SK-N-SH (cell line): ENCODE data around the gene MS4A4A. TPM values are rescaled to one million over a fixed set of nuclear protein-coding genes. Genes with fewer than 3 reads are reported as not detected.

Experiments
- CTCF ChIA-PET: fragments of 300-600, 350-600 bp; formaldehyde crosslinking; extraction: SDS; loops from one replicate; lab custom pipeline; 2021; lab: Yijun Ruan, JAX
- POLR2A ChIA-PET: fragments of 350-600 bp; sonication (Branson Sonifier 250); formaldehyde crosslinking; extraction: SDS; loops from one replicate; lab custom pipeline; 2020; ENCODE audit warnings: antibody characterized with exemption, inconsistent platforms; lab: Yijun Ruan, JAX
- DNase-seq: peaks from one replicate; pipeline ENCODE4 v3.0.0; 2012
- H2AFZ ChIP-seq: fragments of 200-600 bp; sonication (generic); 2 replicates; pipeline ENCODE4 v1.8.1; 2016; ENCODE audit warnings: antibody characterized with exemption, mild to moderate bottlenecking, low read depth
- H3F3A ChIP-seq: fragments of 200-600 bp; sonication (generic); replicated peaks from 2 replicates; pipeline ENCODE3; 2016; ENCODE audit warnings: antibody characterized with exemption, mild to moderate bottlenecking; ENCODE audit not compliant: insufficient read depth
- H3K27ac ChIP-seq, 2 experiments: fragments of 200-500 bp in 1 of 2; fragments of 200-600 bp in 1 of 2; sonication (Bioruptor generic) in 1 of 2; sonication (generic), shearing (Covaris generic) in 1 of 2; 2 replicates each; pipeline versions ENCODE4 v1.5.1 to v1.6.1; 2014 to 2016; ENCODE audit warnings: low read depth in 2 of 2, inconsistent platforms in 1 of 2, low read length in 1 of 2, mild to moderate bottlenecking in 1 of 2, mixed read lengths in 1 of 2
- H3K27me3 ChIP-seq: fragments of 200-600 bp; sonication (generic), shearing (Covaris generic); 2 replicates; pipeline ENCODE4 v1.6.1; 2016; ENCODE audit warnings: mixed run types; ENCODE audit not compliant: insufficient read depth
- H3K36me3 ChIP-seq, 2 experiments: fragments of 200-500 bp in 1 of 2; fragments of 200-600 bp in 1 of 2; sonication (Bioruptor generic) in 1 of 2; sonication (generic) in 1 of 2; replicated peaks in 1 of 2; 2 replicates each; pipeline versions ENCODE3 to v1.5.1; 2014 to 2016; ENCODE audit warnings: low read length in 1 of 2, mild to moderate bottlenecking in 1 of 2; ENCODE audit not compliant: insufficient read depth in 2 of 2, control insufficient read depth in 1 of 2
- H3K4me1 ChIP-seq, 2 experiments: fragments of 200-500 bp in 1 of 2; fragments of 200-600 bp in 1 of 2; sonication (Bioruptor generic) in 1 of 2; sonication (generic), shearing (Covaris generic) in 1 of 2; 2 replicates each; pipeline versions ENCODE4 v1.5.1 to v1.6.1; 2014 to 2016; ENCODE audit warnings: low read depth in 1 of 2, low read length in 1 of 2, mixed run types in 1 of 2; ENCODE audit not compliant: insufficient read depth in 2 of 2, control insufficient read depth in 1 of 2
- H3K4me2 ChIP-seq: fragments of 200-600 bp; sonication (generic), shearing (Covaris generic); 2 replicates; pipeline ENCODE4 v1.6.1; 2017; ENCODE audit warnings: mixed run types
- H3K4me3 ChIP-seq, 2 experiments: fragments of 200-500 bp in 1 of 2; fragments of 200-600 bp in 1 of 2; sonication (Bioruptor generic) in 1 of 2; sonication (generic), shearing (Covaris generic) in 1 of 2; 2 replicates each; pipeline versions ENCODE4 v1.5.1 to v1.8.1; 2014 to 2016; ENCODE audit warnings: low read depth in 2 of 2, inconsistent platforms in 1 of 2, low read length in 1 of 2, mild to moderate bottlenecking in 1 of 2, mixed read lengths in 1 of 2, moderate library complexity in 1 of 2
- H3K79me2 ChIP-seq: fragments of 200-600 bp; sonication (generic); 2 replicates; pipeline ENCODE4 v1.8.1; 2017; ENCODE audit warnings: mild to moderate bottlenecking; ENCODE audit not compliant: insufficient read depth
- H3K9ac ChIP-seq: fragments of 200-600 bp; sonication (generic); 2 replicates; pipeline ENCODE4 v1.6.1; 2017; ENCODE audit warnings: mixed run types
- H3K9me2 ChIP-seq: fragments of 200-600 bp; sonication (generic); 2 replicates; pipeline ENCODE4 v1.6.1; 2017; ENCODE audit warnings: mixed run types
- H3K9me3 ChIP-seq: fragments of 200-600 bp; sonication (generic); 2 replicates; pipeline ENCODE4 v1.6.1; 2017; ENCODE audit warnings: mixed run types, mild to moderate bottlenecking, moderate library complexity
- H4K20me1 ChIP-seq: fragments of 200-600 bp; sonication (generic); 2 replicates; pipeline ENCODE4 v1.6.1; 2017; ENCODE audit warnings: mild to moderate bottlenecking, mixed run types; ENCODE audit not compliant: insufficient read depth
- CHD2 ChIP-seq: fragments of 150-350 bp; IDR thresholded peaks from 2 replicates; pipeline ENCODE4 v1.6.1; 2018; ENCODE audit warnings: low read length; ENCODE audit not compliant: partially characterized antibody
- EZH2phosphoT487 ChIP-seq: fragments of 200-600 bp; sonication (generic); IDR thresholded peaks from 2 replicates; pipeline ENCODE4 v1.6.1; 2017; ENCODE audit warnings: low read depth, mixed run types, mild to moderate bottlenecking, antibody characterized with exemption, moderate library complexity, borderline replicate concordance
- FOSL2 ChIP-seq: IDR thresholded peaks from 2 replicates; pipeline ENCODE4 v1.4.0; 2012; ENCODE audit warnings: low read depth, mild to moderate bottlenecking, moderate library complexity, borderline replicate concordance
- FOXJ3 ChIP-seq: sonication (generic); formaldehyde crosslinking; IDR thresholded peaks from 2 replicates; pipeline ENCODE4 v1.5.1; 2020; ENCODE audit warnings: mild to moderate bottlenecking, missing genetic modification reagents
- GABPA ChIP-seq: IDR thresholded peaks from 2 replicates; pipeline ENCODE4 v1.4.0; 2012; ENCODE audit warnings: low read depth, mild to moderate bottlenecking
- IRF3 ChIP-seq: fragments of 150-350 bp; IDR thresholded peaks from 2 replicates; pipeline ENCODE4 v1.6.1; 2016; ENCODE audit warnings: mild to moderate bottlenecking, low read depth, low read length
- JUND ChIP-seq: IDR thresholded peaks from 2 replicates; pipeline ENCODE4 v1.4.0; 2012
- MXI1 ChIP-seq: IDR thresholded peaks from 2 replicates; pipeline ENCODE4 v1.6.1; 2012; ENCODE audit warnings: mild to moderate bottlenecking, low read depth, low read length, improper control_type of control experiment
- NFIC ChIP-seq: IDR thresholded peaks from 2 replicates; pipeline ENCODE4 v1.4.0; 2012; ENCODE audit warnings: borderline replicate concordance
- NRF1 ChIP-seq: IDR thresholded peaks from 2 replicates; pipeline ENCODE4 v1.6.1; 2012; ENCODE audit warnings: low read depth, mild to moderate bottlenecking, low read length
- PBX3 ChIP-seq: IDR thresholded peaks from 2 replicates; pipeline ENCODE4; 2012
- RCOR1 ChIP-seq: fragments of 150-350 bp; IDR thresholded peaks from 2 replicates; pipeline ENCODE4 v1.6.1; 2017; ENCODE audit warnings: antibody characterized with exemption, low read length
- SIN3A ChIP-seq: IDR thresholded peaks from 2 replicates; pipeline ENCODE4 v1.6.1; 2012; ENCODE audit warnings: low read depth, mild to moderate bottlenecking, low read length, moderate library complexity, borderline replicate concordance
- SMC3 ChIP-seq: IDR thresholded peaks from 2 replicates; pipeline ENCODE4 v1.6.1; 2012; ENCODE audit warnings: low read depth, low read length, improper control_type of control experiment
- TAF1 ChIP-seq: IDR thresholded peaks from 2 replicates; pipeline ENCODE4 v1.6.1; 2012; ENCODE audit warnings: low read depth, mild to moderate bottlenecking, low read length, moderate library complexity, borderline replicate concordance
- USF1 ChIP-seq: IDR thresholded peaks from 2 replicates; pipeline ENCODE4 v1.4.0; 2012; ENCODE audit warnings: low read depth, borderline replicate concordance
- YY1 ChIP-seq: IDR thresholded peaks from 2 replicates; pipeline ENCODE4 v1.4.0; 2012; ENCODE audit warnings: low read depth, mild to moderate bottlenecking
- ZBTB33 ChIP-seq: IDR thresholded peaks from 2 replicates; pipeline ENCODE4 v1.4.0; 2012; ENCODE audit warnings: low read depth, borderline replicate concordance
- WGBS: methylation state at CpG from one replicate; pipeline ENCODE4 v1.1.6; 2017; ENCODE audit warnings: low lambda C conversion rate; 5-methylcytosine and 5-hydroxymethylcytosine counted together
- polyA plus RNA-seq, 3 experiments: library from polyadenylated mRNA; depleted of rRNA; stranded (reverse); fragments of >200 nt; gene quantifications; 2 replicates each; pipeline ENCODE4 v1.2.3, GENCODE V29; 2012
- TF ChIP-seq, protein P1 (sequence below): IDR thresholded peaks from 2 replicates; pipeline ENCODE4 v1.6.1; 2012; ENCODE audit warnings: mild to moderate bottlenecking, low read depth, low read length, moderate library complexity

Gene MS4A4A
- polyA plus RNA-seq, 1 of the 3 experiments (the other 2 are of a cell fraction) = not detected

GRCh38 chr11:60292145-60292544 is 11.7 kb downstream of the MS4A4A start:
- H3K4me1 ChIP-seq = no peaks in the 10 kb centered on the region
- no peaks in the 10 kb centered on the region for H3K79me2 ChIP-seq
- no peak overlapping the region for H3K4me3 ChIP-seq
- no peaks in the 10 kb centered on the region for H3K36me3 ChIP-seq
- no peak overlapping the region for H3K9ac ChIP-seq
- CTCF ChIA-PET = no interaction called here
- no peaks in the 10 kb centered on the region; the same call in 1 of the 2 replicates for H3K9me3 ChIP-seq
- POLR2A ChIA-PET = no interaction called here
- TF ChIP-seq SMC3 (no peak), JUND (no peak), FOXJ3 (CRISPR knock-in tag) (no peak), TAF1 (no peak), NRF1 (no peak), EZH2phosphoT487 (no peak), GABPA (no peak)
- no peaks in the 10 kb centered on the region for H4K20me1 ChIP-seq
- no peak for DNase-seq
- WGBS = 6% methylated on average over 2 of the region's 2 CpGs
- H3K9me2 ChIP-seq = no peaks in the 10 kb centered on the region
- no peaks in the 10 kb centered on the region for H3K27me3 ChIP-seq
- H3K4me2 ChIP-seq = no peak overlapping the region
- H3K27ac ChIP-seq = no peak overlapping the region
- no peaks in the 10 kb centered on the region for H3F3A ChIP-seq
- H2AFZ ChIP-seq = no peak overlapping the region

DNA sequence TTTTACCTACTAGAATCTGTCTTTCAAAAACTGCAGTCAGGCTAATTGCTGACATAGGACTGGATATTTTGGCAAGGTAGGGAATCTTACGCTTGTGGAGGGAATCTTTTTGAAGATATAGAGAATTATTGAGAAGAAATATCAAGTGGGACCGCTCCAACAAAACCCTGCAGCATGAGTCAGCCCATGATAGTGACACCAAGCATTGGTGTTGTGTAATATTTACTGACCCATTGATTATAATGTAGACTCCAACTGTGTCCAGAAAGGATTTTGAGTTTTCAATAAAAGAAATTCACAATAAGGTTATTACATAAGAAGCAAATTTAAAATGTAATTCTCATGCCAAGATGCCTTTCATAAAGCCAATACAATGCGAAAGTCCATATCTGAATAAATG is 20.7 kb downstream of the MS4A4A start:
- H3K79me2 ChIP-seq = no peaks in the 10 kb centered on the region
- H3K4me2 ChIP-seq = no peak overlapping the region
- no peaks in the 10 kb centered on the region for H3K9me3 ChIP-seq
- CTCF ChIA-PET = no interaction called here
- no peaks in the 10 kb centered on the region for H3K4me1 ChIP-seq
- POLR2A ChIA-PET = no interaction called here
- no peaks in the 10 kb centered on the region for H4K20me1 ChIP-seq
- DNase-seq = no peak
- no peaks in the 10 kb centered on the region for H3K36me3 ChIP-seq
- no peaks in the 10 kb centered on the region for H3K9me2 ChIP-seq
- no peak overlapping the region for H3K27ac ChIP-seq
- 2% methylated on average over 3 of the region's 3 CpGs for WGBS
- no peak overlapping the region for H3K9ac ChIP-seq
- no peaks in the 10 kb centered on the region for H3K27me3 ChIP-seq
- H2AFZ ChIP-seq = no peak overlapping the region
- H3F3A ChIP-seq = no peaks in the 10 kb centered on the region
- no peak overlapping the region for H3K4me3 ChIP-seq
- TF ChIP-seq NFIC (no peak), NRF1 (no peak), USF1 (no peak), SIN3A (no peak), CHD2 (no peak), FOXJ3 (CRISPR knock-in tag) (no peak), YY1 (no peak), RCOR1 (no peak), IRF3 (no peak), FOSL2 (no peak), EZH2phosphoT487 (no peak), MXI1 (no peak), PBX3 (no peak), ZBTB33 (no peak)
- TF ChIP-seq, protein P1, sequence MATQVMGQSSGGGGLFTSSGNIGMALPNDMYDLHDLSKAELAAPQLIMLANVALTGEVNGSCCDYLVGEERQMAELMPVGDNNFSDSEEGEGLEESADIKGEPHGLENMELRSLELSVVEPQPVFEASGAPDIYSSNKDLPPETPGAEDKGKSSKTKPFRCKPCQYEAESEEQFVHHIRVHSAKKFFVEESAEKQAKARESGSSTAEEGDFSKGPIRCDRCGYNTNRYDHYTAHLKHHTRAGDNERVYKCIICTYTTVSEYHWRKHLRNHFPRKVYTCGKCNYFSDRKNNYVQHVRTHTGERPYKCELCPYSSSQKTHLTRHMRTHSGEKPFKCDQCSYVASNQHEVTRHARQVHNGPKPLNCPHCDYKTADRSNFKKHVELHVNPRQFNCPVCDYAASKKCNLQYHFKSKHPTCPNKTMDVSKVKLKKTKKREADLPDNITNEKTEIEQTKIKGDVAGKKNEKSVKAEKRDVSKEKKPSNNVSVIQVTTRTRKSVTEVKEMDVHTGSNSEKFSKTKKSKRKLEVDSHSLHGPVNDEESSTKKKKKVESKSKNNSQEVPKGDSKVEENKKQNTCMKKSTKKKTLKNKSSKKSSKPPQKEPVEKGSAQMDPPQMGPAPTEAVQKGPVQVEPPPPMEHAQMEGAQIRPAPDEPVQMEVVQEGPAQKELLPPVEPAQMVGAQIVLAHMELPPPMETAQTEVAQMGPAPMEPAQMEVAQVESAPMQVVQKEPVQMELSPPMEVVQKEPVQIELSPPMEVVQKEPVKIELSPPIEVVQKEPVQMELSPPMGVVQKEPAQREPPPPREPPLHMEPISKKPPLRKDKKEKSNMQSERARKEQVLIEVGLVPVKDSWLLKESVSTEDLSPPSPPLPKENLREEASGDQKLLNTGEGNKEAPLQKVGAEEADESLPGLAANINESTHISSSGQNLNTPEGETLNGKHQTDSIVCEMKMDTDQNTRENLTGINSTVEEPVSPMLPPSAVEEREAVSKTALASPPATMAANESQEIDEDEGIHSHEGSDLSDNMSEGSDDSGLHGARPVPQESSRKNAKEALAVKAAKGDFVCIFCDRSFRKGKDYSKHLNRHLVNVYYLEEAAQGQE = no peak
